HEK293T (cell line): ENCODE results near the gene TEPSIN.

Experiments
- CTCF ChIA-PET: fragments of 350-600 bp; formaldehyde crosslinking; extraction: SDS; loops from one replicate; lab custom pipeline; 2021; ENCODE audit warnings: antibody characterized with exemption, inconsistent platforms; lab: Yijun Ruan, JAX
- POLR2A ChIA-PET: fragments of 350-600 bp; formaldehyde crosslinking; extraction: SDS; loops from one replicate; lab custom pipeline; 2020; ENCODE audit warnings: antibody characterized with exemption, inconsistent platforms; lab: Yijun Ruan, JAX
- DNase-seq: peaks from one replicate; pipeline ENCODE4 v3.0.0; 2012; ENCODE audit warnings: mixed read lengths; ENCODE audit errors: extremely low spot score
- ARNT ChIP-seq: fragments of 450-650 bp; IDR thresholded peaks from 2 replicates; pipeline ENCODE4 v1.6.1; 2017; ENCODE audit warnings: mild to moderate bottlenecking
- BHLHE40 ChIP-seq: fragments of 450-650 bp; IDR thresholded peaks from 2 replicates; pipeline ENCODE4 v1.6.1; 2016; ENCODE audit warnings: mild to moderate bottlenecking, moderate library complexity, borderline replicate concordance
- CTBP1 ChIP-seq: fragments of 450-650 bp; IDR thresholded peaks from 2 replicates; pipeline ENCODE4 v1.6.1; 2016; ENCODE audit warnings: borderline replicate concordance
- ELF4 ChIP-seq: fragments of 450-650 bp; IDR thresholded peaks from 2 replicates; pipeline ENCODE4 v1.6.1; 2017; ENCODE audit warnings: antibody characterized with exemption
- FOXA1 ChIP-seq: fragments of 450-650 bp; IDR thresholded peaks from 2 replicates; pipeline ENCODE4 v1.6.1; 2016; ENCODE audit warnings: mild to moderate bottlenecking
- FOXK2 ChIP-seq: fragments of 450-650 bp; IDR thresholded peaks from 2 replicates; pipeline ENCODE4 v1.6.1; 2016; ENCODE audit warnings: mild to moderate bottlenecking
- FOXM1 ChIP-seq: fragments of 450-650 bp; IDR thresholded peaks from 2 replicates; pipeline ENCODE4 v1.6.1; 2017; ENCODE audit warnings: mild to moderate bottlenecking, borderline replicate concordance
- HDGF ChIP-seq: fragments of 450-650 bp; IDR thresholded peaks from 2 replicates; pipeline ENCODE4 v1.6.1; 2017; ENCODE audit warnings: antibody characterized with exemption, borderline replicate concordance
- L3MBTL2 ChIP-seq: fragments of 450-650 bp; conservative IDR thresholded peaks from 2 replicates; pipeline ENCODE4 v1.6.1; 2016; ENCODE audit warnings: mild to moderate bottlenecking
- LEF1 ChIP-seq: fragments of 450-650 bp; IDR thresholded peaks from 2 replicates; pipeline ENCODE4 v1.6.1; 2017; ENCODE audit warnings: mild to moderate bottlenecking, borderline replicate concordance
- NFRKB ChIP-seq: fragments of 450-650 bp; IDR thresholded peaks from 2 replicates; pipeline ENCODE4 v1.6.1; 2016; ENCODE audit warnings: mild to moderate bottlenecking, moderate library complexity
- PKNOX1 ChIP-seq: fragments of 450-650 bp; IDR thresholded peaks from 2 replicates; pipeline ENCODE4 v1.6.1; 2016
- SP1 ChIP-seq: fragments of 450-650 bp; IDR thresholded peaks from 2 replicates; pipeline ENCODE4 v1.6.1; 2017
- SUZ12 ChIP-seq: fragments of 450-650 bp; IDR thresholded peaks from 2 replicates; pipeline ENCODE4 v1.6.1; 2016; ENCODE audit warnings: mild to moderate bottlenecking
- TARDBP ChIP-seq: fragments of 450-650 bp; IDR thresholded peaks from 2 replicates; pipeline ENCODE4 v1.6.1; 2016
- ZNF384 ChIP-seq: fragments of 450-650 bp; IDR thresholded peaks from 2 replicates; pipeline ENCODE4 v1.6.1; 2016

The TEPSIN gene

GRCh38 chr17:81213978-81214377 is 24.9 kb downstream of the TEPSIN start:
- TF ChIP-seq FOXA1 (no peak), FOXM1 (no peak), TARDBP (no peak), FOXK2 (no peak), SUZ12 (no peak), ZNF384 (no peak)
- no peak for DNase-seq
- ChIA-PET POLR2A (no interaction called here), CTCF (no interaction called here)

GRCh38 chr17:81212365-81212764 is 26.5 kb downstream of the TEPSIN start:
- CTCF ChIA-PET = no interaction called here
- POLR2A ChIA-PET = no interaction called here
- TF ChIP-seq ELF4 (no peak), NFRKB (no peak), FOXM1 (no peak)
- DNase-seq = no peak

DNA sequence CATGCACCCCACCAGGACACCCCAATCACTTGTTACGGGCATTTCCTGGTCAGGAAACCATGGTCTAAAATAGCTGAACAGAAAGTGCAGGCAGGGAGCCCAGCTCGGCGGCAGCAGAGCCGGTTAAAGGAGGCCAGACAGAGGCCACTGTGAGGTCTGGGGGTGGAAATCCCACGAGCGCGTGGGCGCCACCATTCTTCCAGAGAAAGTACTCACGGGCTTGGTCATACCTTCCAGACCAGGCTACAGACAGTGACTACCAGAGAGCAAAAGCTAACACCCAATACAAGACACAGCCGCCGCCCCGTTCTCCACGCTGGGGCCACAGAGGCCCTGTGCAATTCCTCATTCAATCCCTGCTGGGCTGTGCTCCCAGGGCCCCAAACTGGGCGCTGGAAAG is 28.0 kb downstream of the TEPSIN start:
- POLR2A ChIA-PET = no interaction called here
- DNase-seq = no peak
- CTCF ChIA-PET = interaction anchor here (0.6 kb wide), 1 partner anchor 71 kb away, joined by 4 read pairs; no protein-coding TSS in a partner anchor
- TF ChIP-seq LEF1 (no peak), FOXK2 (no peak), ELF4 (no peak), PKNOX1 (no peak), ZNF384 (no peak), SUZ12 (no peak), TARDBP (no peak), NFRKB (no peak)

DNA sequence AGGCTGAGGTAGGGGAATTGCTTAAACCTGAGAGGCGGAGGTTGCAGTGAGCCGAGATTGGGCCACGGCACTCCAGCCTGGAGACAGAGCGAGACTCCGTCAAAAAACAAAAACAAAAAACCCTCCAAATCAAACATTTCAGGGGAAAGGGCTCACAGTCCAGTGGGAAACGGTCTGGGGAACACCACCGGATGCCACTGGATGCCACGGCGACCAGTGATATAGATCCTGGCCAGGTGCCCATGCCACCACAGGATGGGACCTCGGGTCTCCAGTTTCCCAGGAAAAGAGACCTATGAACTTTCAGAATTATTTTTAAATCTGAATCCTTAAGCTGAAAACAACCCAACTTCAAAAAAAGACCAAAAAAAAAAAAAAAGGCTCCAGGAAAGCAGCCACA is 28.4 kb downstream of the TEPSIN start:
- ChIA-PET CTCF (interaction anchor here (0.6 kb wide), 1 partner anchor 71 kb away, joined by 4 read pairs; no protein-coding TSS in a partner anchor), POLR2A (no interaction called here)
- DNase-seq = no peak
- no peak for TF ChIP-seq SP1
- TF ChIP-seq HDGF = no peak
- TF ChIP-seq SUZ12 = no peak
- no peak for TF ChIP-seq CTBP1
- TF ChIP-seq ELF4 = no peak
- no peak for TF ChIP-seq LEF1
- TF ChIP-seq ARNT = no peak
- no peak for TF ChIP-seq L3MBTL2
- TF ChIP-seq NFRKB = no peak
- no peak for TF ChIP-seq BHLHE40
- TF ChIP-seq FOXA1 = no peak
- TF ChIP-seq TARDBP = no peak
- no peak for TF ChIP-seq FOXM1
- TF ChIP-seq PKNOX1 = no peak
- TF ChIP-seq FOXK2 = no peak
- no peak for TF ChIP-seq ZNF384

GRCh38 chr17:81209141-81209540 is 29.7 kb downstream of the TEPSIN start:
- no peak for DNase-seq
- TF ChIP-seq ARNT (no peak), NFRKB (no peak), FOXA1 (no peak), ELF4 (no peak), L3MBTL2 (no peak), LEF1 (no peak), PKNOX1 (no peak), ZNF384 (no peak), SP1 (no peak), BHLHE40 (no peak), HDGF (no peak)
- ChIA-PET POLR2A (no interaction called here), CTCF (no interaction called here)

DNA sequence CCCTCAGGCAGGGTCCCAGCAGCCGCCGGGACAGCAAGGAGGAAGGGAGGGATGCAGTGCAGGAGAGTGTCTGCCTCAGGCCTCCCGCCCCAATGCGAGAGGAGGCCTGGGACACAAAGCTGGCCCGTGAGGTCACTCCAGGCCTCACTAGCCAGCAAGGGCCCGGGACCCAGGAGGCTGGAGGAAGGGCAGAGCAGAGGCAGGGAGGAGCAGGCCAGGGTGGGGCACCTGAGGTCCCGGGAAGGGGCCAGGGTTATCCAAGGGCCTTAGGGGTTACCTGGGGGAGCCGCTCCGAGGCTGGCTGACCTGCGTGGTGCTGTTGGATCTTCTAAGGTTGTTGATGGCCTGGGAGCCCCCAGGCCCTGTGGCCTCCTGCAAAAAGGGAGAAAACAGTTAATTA is 30.2 kb downstream of the TEPSIN start:
- TF ChIP-seq CTBP1 (no peak), TARDBP (no peak), L3MBTL2 (no peak), SP1 (no peak), ELF4 (no peak), ARNT (no peak), FOXM1 (no peak), PKNOX1 (no peak), SUZ12 (no peak), ZNF384 (no peak), LEF1 (no peak), NFRKB (no peak), FOXA1 (no peak), BHLHE40 (no peak), HDGF (no peak), FOXK2 (no peak)
- POLR2A ChIA-PET = interaction anchor here (0.7 kb wide), 1 partner anchor 13 kb away, joined by 3 read pairs; no protein-coding TSS in a partner anchor

More for the DNA sequence above, 30.2 kb downstream of the TEPSIN start:
- no peak for DNase-seq
- CTCF ChIA-PET = no interaction called here
